C4-2B (cell line): ENCODE measurements around the gene WIPF3.

Experiments
- ZFX ChIP-seq: fragments of 450-650 bp; IDR thresholded peaks from 2 replicates; pipeline ENCODE4 v1.6.1; 2017
- TF ChIP-seq, protein P1 (sequence below): fragments of 450-650 bp; conservative IDR thresholded peaks from 2 replicates; pipeline ENCODE4 v1.5.1; 2017; ENCODE audit warnings: mild to moderate bottlenecking

GRCh38 chr7:29926216-29926615 is 119.9 kb downstream of the WIPF3 start:
- TF ChIP-seq, protein P1, sequence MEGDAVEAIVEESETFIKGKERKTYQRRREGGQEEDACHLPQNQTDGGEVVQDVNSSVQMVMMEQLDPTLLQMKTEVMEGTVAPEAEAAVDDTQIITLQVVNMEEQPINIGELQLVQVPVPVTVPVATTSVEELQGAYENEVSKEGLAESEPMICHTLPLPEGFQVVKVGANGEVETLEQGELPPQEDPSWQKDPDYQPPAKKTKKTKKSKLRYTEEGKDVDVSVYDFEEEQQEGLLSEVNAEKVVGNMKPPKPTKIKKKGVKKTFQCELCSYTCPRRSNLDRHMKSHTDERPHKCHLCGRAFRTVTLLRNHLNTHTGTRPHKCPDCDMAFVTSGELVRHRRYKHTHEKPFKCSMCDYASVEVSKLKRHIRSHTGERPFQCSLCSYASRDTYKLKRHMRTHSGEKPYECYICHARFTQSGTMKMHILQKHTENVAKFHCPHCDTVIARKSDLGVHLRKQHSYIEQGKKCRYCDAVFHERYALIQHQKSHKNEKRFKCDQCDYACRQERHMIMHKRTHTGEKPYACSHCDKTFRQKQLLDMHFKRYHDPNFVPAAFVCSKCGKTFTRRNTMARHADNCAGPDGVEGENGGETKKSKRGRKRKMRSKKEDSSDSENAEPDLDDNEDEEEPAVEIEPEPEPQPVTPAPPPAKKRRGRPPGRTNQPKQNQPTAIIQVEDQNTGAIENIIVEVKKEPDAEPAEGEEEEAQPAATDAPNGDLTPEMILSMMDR = no peak
- TF ChIP-seq ZFX = no peak
